Measurements from ENCODE around the gene ATG7.

DNA sequence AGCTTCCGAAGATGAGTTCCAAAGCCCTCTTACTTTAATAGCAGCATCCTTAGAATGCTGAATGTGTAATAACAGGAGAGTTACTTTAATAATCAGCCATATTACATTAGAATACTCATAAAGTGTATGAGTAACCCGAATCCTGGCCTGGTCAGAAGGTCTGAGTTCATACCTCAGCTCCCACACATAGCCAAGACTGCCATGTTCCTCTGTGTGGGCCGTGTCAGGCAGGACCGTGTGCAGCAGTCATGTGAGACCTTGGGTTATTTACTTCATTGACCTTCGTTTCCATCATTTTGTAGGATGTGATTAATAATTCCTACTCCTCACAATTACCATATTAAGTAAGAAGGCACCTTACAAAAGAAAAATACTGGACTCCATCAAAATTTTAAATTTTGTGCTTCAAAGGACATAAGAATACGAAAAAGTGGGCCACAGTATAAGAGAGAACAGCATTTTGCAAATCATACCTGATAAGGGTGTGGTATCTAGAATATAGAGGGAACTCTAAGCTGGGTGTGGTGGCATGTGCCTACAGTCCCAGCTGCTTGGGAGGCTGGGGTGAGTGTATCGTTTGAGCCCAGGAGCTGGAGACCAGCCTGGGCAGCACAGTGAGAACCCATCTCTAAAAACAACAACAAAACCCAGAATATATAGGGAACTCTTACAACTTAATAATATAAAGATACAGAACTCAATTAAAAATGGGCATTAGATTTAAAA is 163.4 kb downstream of the ATG7 start:
- TF ChIP-seq EZH2 (IDR thresholded peaks at IDR 0.05) (no peak), POLR2AphosphoS5 (IDR thresholded peaks at IDR 0.05; ENCODE audit: borderline replicate concordance, low read depth, low read length) (no peak)

All from SK-N-MC (cell line).